HG02938 (cell line): Measurements from ENCODE around the gene SLC12A8.

Experiments
- ATAC-seq: cut with Tn5 transposase; IDR thresholded peaks from one replicate; pipeline ENCODE4 v1.9.1; 2021; ENCODE audit warnings: mild to moderate bottlenecking, moderate library complexity; ENCODE audit not compliant: unreplicated experiment

The SLC12A8 gene

DNA sequence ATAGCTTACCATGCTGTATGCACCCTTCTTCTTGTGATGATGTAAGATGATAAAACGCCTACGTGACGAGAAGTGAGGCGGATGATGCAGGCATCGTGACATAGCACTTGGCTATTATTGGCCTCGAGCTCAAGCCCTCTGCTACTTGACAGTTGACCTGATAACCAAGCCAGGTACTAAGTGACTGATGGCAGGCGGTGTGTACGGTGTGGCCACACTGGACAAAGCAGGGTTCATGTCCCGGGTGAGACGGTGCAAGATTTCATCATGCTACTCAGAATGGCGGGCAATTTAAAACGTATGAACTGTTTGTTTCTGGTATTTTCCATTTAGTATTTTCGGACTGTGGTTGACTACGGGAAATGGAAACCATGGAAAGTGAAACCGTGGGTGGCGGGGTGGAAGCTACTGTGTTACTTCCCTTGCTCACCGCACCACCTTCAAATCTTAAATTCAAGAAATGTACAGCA, 57.7 kb downstream of the SLC12A8 start:
- no peak for ATAC-seq

- no peak for ATAC-seq
Observed at GRCh38 chr3:125154110-125154509, 58.4 kb downstream of the SLC12A8 start.

DNA sequence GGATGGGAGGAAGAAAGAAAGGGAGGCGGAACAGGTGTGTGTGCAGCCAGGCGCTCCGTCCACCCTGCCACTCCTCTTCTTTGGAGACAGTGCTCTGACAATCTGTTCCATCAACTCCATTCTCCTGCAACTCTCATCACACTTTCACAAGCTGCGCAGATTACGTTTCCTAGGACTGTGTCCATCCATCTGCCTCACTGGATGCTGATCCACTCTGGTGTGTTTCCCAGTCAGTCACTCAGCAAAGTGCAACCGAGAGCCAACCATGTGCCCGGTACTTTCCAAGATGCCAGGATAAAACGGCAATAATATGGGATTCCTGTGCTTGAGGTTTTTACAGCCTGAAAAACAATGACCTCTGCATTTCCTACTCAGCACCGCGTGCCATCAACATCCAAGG, 59.6 kb downstream of the SLC12A8 start:
- ATAC-seq: no peak

DNA sequence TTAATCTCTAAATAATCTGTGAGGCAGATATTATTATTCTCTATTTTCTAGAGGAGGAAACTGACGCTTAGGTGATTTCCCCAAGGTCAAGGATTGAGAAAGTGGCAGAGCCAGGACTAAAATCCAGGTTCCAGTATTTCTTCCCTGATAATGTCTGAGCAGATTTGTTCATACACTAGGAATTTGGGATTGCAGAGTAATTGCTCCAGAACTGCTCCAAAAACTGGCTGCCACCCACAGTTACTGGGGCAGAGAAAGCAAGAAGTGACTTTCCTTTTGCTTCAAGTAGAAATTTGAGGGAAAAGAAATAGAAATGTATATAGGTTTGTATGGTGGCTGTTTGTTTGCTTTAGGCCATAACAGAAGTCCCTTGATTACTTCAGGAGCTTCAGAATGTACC, 60.6 kb downstream of the SLC12A8 start:
- ATAC-seq: no peak

DNA sequence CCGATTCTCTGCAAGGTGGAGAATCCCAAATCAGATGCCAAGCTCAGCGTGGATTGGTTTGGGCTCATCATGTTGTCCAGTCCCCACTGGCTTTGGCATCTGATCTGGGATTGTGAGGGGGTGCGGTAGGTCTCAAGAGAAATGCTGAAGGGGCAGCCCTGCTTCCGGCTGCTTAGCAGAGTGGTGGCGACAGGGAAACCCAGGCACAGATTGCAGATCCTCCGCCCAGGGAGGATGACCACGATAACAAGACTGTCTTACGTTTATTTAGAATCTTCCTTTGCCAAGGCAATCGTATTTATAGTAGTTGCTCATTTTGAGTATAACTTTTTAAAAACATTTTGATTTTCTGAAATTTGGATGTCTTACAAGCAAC, 61.1 kb downstream of the SLC12A8 start:
- ATAC-seq: no peak

DNA sequence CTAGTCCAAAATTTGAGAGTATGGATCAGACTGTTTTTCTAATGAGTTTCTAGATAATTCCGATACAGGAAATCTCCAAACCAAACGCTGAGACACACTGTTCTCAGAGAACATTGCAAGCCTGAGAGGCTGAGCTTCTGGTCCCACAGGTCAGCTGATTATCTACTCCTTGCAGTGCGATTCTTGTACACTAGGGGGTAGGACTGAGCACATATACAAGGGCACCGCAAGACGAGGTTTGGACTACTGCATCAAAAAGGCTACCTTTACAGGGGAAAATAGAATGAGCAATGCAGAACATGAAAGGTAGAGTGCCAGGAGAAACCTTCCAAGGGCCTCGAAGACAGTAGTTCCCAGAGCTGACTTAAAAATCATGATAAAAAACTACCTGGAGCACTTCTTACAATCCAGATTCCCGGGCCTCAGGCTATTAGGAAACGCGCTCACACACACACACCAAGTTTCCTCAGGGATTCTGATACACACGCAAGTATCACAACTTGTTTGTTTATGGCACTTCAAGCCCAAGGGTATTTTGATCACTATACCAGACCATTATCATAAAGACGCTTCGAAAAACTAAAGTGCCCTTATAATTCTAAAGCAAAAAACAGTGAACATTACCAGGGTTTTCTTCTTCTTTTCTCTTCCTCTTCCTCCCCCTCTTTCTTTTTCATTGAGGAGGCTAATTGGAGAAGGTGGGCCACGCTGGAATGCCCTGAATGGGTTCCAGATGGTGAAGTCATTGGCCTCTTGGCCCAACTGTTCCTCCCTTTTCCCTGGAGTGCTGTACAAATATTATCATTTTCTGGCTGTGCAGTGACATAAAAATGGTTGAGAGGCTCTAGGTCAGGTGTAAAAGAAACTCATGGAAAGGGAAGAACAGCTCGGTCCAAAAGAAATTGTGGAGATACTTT, 61.8 kb downstream of the SLC12A8 start:
- peak; percentile 49 for ATAC-seq

GRCh38 chr3:125149462-125149861, 63.1 kb downstream of the SLC12A8 start:
- no peak for ATAC-seq

- no peak for ATAC-seq
Observed at GRCh38 chr3:125148836-125149235, 63.7 kb downstream of the SLC12A8 start.

DNA sequence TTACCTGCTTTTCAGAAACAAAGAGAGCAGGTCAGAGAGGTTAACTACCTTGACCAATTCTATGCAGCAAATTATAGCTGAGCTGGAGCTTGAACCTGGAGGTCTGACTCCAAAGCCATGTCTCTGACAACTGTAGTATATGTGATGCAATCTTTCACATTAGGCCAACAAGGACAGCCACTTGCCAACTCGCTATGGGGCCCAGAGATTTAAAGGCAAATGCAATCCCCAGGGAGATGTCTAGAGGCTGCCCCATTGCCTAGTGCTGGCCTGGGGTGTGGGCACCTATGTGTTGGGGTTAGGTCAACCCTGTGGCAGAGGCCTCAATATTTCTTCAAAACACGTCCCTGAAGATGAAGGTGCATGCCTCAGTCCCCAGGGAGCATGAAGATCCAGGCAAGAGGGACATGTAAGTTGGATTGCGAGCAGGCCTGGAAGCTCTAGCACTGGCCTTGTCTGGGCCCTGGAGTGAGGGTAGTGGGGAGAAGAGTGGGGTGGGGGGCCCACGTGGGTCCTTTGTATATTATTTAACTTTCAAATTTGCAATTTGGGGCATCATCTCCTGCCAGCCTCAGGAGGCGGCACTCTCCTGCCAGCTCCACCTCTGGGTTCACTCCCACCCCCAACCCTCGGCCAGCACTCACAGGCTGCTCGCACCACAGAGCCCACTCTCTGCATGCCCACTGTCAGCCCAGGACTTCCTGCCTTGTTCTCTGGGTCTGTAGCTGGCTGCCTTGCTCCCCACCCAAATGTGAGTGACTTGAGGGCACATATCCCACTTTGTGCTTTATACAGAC, 64.3 kb downstream of the SLC12A8 start:
- no peak for ATAC-seq

DNA sequence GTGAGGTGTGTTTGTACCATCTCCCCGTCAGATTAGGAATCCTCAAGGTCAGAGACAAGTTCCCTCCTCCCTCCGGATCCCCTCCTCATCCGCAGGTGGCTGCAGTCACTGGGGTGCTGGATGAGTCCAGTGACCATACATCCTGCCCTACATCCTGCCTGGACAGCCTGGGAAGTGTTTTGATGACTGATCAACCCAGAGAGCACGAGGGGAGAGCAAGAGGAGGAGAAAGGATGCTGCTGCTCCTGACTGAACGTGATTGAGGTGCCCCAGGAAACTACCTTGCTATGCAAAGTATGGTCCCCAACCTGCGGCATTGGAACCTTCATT, 65.1 kb downstream of the SLC12A8 start:
- ATAC-seq: no peak

GRCh38 chr3:125146626-125147490, 65.7 kb downstream of the SLC12A8 start:
- ATAC-seq: no peak

DNA sequence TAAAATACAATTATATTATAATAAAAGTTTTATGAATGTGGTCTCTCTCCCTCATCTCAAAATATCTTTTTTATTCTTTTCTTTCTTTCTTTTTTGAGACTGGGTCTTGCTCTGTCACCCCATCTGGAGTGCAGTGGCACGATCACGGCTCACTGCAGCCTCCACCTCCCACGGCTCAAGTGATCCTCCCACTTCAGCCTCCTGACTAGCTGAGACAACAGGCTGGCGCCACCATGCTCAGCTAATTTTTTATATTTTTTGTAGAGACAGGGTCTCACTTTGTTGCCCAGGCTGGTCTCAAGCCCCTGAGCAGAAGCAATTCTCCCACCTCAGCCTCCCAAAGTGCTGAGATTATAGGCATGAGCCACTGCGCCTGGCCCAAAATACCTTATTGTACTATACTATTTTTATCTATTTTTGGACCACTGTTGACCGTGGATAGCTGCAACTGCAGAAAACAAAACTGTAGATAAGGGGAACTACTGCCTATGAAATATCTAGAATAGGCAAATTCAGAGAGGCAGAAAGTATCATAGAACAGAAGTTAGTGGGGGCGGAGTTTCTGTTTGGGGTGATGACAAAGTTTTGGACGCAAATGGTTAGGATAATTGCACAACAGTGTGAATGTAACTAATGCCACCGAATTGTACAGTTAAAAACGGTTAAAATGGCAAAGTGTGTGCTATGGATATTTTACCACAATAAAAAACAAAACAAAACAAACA, 66.6 kb downstream of the SLC12A8 start:
- no peak for ATAC-seq

DNA sequence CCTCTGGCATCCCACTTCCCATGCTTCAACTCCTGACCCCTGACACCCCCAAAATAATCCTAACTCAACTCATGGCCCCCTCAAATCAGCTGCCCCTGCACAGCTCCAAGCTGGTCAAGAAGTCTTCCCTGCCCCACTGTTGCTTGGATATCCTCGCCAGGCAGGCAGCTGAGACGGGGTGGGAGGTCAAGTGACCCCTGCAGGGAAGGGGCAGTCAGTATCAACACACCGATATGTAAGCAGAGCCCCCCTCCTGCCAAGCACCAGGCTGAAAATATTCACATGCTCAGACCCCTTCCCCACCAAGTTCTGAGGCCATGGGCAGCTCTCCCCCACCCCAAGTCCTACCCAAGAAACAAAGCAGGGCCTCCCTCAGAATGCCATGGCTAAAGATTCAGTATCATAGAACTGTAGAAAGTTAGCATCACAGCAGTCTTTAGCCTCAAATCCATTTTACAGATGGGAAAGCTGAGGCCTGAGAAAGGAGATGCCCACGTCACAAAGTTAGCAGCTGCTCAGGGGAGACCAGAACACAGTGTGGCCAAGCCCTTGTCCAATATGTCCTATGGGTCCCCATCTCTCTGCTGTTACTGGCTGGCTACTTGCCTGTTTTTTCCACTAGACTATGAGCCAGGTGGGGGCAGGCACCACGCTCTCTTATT, 67.8 kb downstream of the SLC12A8 start:
- ATAC-seq: no peak

DNA sequence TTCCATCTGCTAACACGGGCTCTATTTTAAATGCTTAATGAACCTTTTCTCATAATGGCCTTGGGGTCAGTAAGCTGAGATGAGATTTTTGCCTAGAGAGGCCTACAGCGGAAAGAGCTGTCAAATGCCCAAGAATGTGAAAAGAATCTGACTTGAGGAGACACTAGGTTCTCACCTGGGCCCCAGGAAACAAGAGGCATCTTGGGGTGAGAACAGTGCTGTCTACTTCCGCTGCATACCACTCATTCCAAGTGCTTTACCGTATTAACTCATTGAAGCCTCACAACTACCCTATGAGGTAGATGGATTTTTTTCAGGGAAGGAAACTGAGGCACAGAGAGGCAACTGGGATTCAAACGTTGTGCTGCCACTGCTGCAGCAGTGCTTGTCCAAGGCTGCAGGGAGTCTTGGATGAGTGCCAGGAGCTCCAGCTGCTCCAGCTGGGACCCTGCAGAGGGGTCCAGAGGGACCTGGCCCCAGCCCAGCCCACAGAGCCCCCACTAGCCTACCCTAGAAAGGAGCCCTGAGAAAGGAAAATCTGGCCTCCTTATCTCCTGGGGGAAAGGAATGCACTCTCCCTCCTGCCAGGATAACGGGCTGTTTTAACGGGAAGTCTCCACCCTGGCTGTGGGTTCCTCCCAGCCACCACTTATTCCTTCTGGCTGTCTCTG, 68.4 kb downstream of the SLC12A8 start:
- ATAC-seq: no peak

DNA sequence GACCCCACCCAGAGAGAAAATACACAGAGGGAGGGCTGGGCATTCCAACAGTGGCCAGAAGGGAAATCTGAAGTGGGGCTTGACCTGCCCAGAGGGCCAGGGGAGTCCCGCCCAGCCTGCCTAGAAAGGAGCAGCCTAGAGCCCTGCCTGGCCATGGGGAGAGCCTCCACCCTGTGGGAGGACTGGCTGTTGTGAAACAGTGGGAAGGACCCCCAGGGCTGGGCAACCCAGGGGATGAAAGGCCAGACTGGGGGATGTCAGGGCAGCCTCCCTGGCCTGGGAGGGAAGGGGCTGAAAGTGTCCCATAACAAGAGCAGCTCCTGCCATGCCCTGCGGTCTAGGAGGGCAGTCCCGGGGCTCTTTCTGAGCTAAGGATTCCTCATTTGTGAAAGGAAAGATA, 69.0 kb downstream of the SLC12A8 start:
- ATAC-seq: no peak

- no peak for ATAC-seq
Observed at GRCh38 chr3:125142940-125143339, 69.6 kb downstream of the SLC12A8 start.

- no peak for ATAC-seq
Observed at GRCh38 chr3:125142420-125142778, 70.1 kb downstream of the SLC12A8 start.

DNA sequence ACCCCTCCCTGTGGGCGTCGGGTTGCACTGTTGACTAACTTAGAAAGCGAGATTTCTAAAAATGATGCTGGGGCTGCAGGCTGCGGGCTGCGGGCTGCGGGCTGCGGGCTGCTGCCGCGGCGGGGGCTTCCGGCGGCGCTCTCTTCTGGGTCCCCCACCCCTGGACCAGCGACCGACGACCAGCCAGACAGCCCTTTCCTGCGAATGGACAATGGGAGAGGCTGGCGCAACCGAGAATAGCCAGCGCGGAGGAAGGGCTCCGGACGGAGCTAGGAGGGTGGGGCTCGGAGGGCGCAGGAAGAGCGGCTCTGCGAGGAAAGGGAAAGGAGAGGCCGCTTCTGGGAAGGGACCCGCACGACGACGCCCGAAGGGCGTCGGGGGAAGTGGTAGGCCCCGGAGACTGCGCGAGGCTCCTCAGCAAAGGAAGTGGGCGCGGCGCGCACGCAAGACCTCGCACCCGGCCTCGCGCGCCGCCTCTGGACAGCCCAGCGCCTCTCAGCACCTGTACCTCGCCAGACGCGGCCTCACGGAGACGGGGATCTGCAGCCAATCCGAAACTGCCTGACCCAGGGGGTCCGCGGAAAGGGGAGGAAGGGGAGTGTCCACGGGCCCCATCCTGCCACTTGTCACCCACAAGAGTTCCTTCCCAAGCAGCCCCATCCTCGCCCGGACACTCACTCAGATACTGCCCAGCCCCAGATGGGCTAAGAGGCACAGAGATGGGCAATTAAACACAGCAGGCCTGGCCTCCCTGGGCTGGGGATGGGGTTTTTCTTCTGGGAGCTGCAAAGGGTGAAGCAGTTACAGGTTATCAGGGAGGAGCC, 70.7 kb downstream of the SLC12A8 start:
- ATAC-seq: peak; percentile 60
